Colonic mucosa (tissue), 4 donors: Measurements from ENCODE around the gene CAMTA1. TPM values are rescaled to one million over a fixed set of nuclear protein-coding genes. Genes with fewer than 3 reads are reported as not detected.
A peak's percentile ranks its signal among the peaks of the same experiment; 100 is the strongest.

ENCODE experiments used
- DNase-seq: peaks from one replicate; pipeline ENCODE4 v3.0.0-alpha.2; 2020
- H3K27ac ChIP-seq: fragments of 200-600 bp; one replicate; pipeline ENCODE4 v1.8.0; 2021
- H3K27me3 ChIP-seq: fragments of 200-600 bp; one replicate; pipeline ENCODE4 v1.8.0; 2021
- H3K36me3 ChIP-seq: fragments of 200-600 bp; one replicate; pipeline ENCODE4 v1.8.0; 2021
- H3K4me1 ChIP-seq: fragments of 200-600 bp; one replicate; pipeline ENCODE4 v1.8.0; 2021; ENCODE audit warnings: mild to moderate bottlenecking
- H3K4me3 ChIP-seq: fragments of 200-600 bp; one replicate; pipeline ENCODE4 v1.8.0; 2021
- H3K9ac ChIP-seq, 2 donors: one replicate each; pipeline ENCODE4 v1.7.0; 2013; ENCODE audit warnings: control low read depth in 2 of 2, low read depth in 2 of 2, low read length in 2 of 2
- H3K9me3 ChIP-seq: fragments of 200-600 bp; one replicate; pipeline ENCODE4 v1.8.0; 2021
- CTCF ChIP-seq: fragments of 200-600 bp; IDR thresholded peaks from one replicate; pipeline ENCODE4 v1.8.0; 2022; ENCODE audit warnings: antibody characterized with exemption, mild to moderate bottlenecking
- intact Hi-C: fragments of 100-400 bp; cut with DNase I; formaldehyde crosslinking; loops from one replicate; pipeline ENCODE4 v1.14.1; 2022
- total RNA-seq, 2 donors: library from RNA; stranded (reverse); fragmentation: NEBNext Ultra II Directional in 1 of 2; extraction: Animal tissue kit (Norgen Biotek cat#: 25700) in 1 of 2; gene quantifications; one replicate each; pipeline ENCODE4 v1.2.1, GENCODE V29; 2021
- donor health status: healthy.
- donor health status: DM: no; HTN: no; CAD: no.
- donor health status: DM: no; HTN: no; CAD: no.

The CAMTA1 gene
- total RNA-seq, 2 donors from 2014 or later = 76.8 to 92.8 TPM

- H3K36me3 ChIP-seq = no peaks in the 10 kb centered on the region
- no peak overlapping the region for H3K27ac ChIP-seq
- H3K9ac ChIP-seq = no peak overlapping the region
- DNase-seq = no peak
- intact Hi-C loops = no loop called here
- TF ChIP-seq CTCF = no peak
- H3K4me3 ChIP-seq = no peak overlapping the region
- no peaks in the 10 kb centered on the region for H3K27me3 ChIP-seq
- H3K4me1 ChIP-seq = no peaks in the 10 kb centered on the region
- no peaks in the 10 kb centered on the region for H3K9me3 ChIP-seq
Observed at GRCh38 chr1:7315316-7315715, 530.1 kb downstream of the CAMTA1 start.

GRCh38 chr1:7315946-7316345, 530.7 kb downstream of the CAMTA1 start:
- Histone ChIP-seq H3K9me3 (no peaks in the 10 kb centered on the region), H3K27ac (no peak overlapping the region), H3K4me3 (no peak overlapping the region), H3K9ac (no peak overlapping the region), H3K36me3 (no peaks in the 10 kb centered on the region), H3K27me3 (no peaks in the 10 kb centered on the region), H3K4me1 (no peaks in the 10 kb centered on the region)
- intact Hi-C loops = no loop called here
- DNase-seq = peak; percentile 4
- TF ChIP-seq CTCF = no peak

- TF ChIP-seq CTCF = no peak
- no peaks in the 10 kb centered on the region for H3K4me1 ChIP-seq
- intact Hi-C loops = no loop called here
- no peaks in the 10 kb centered on the region for H3K27me3 ChIP-seq
- H3K4me3 ChIP-seq = no peak overlapping the region
- no peak for DNase-seq
- no peaks in the 10 kb centered on the region for H3K36me3 ChIP-seq
- no peaks in the 10 kb centered on the region for H3K9me3 ChIP-seq
- H3K9ac ChIP-seq = no peak overlapping the region
- no peak overlapping the region for H3K27ac ChIP-seq
Observed at GRCh38 chr1:7317888-7318287, 532.6 kb downstream of the CAMTA1 start.

- H3K4me3 ChIP-seq = no peak overlapping the region
- no peaks in the 10 kb centered on the region for H3K36me3 ChIP-seq
- H3K9ac ChIP-seq = no peak overlapping the region
- H3K9me3 ChIP-seq = no peaks in the 10 kb centered on the region
- no peak for TF ChIP-seq CTCF
- intact Hi-C loops = no loop called here
- H3K4me1 ChIP-seq = no peaks in the 10 kb centered on the region
- peak; percentile 3 for DNase-seq
- H3K27ac ChIP-seq = no peak overlapping the region
- H3K27me3 ChIP-seq = no peaks in the 10 kb centered on the region
Observed at GRCh38 chr1:7319196-7319595, 533.9 kb downstream of the CAMTA1 start.

- Histone ChIP-seq H3K36me3 (no peaks in the 10 kb centered on the region), H3K9ac (no peak overlapping the region), H3K9me3 (no peaks in the 10 kb centered on the region), H3K4me3 (no peak overlapping the region), H3K4me1 (no peaks in the 10 kb centered on the region), H3K27ac (no peak overlapping the region), H3K27me3 (no peaks in the 10 kb centered on the region)
- intact Hi-C loops = no loop called here
- TF ChIP-seq CTCF = no peak
- DNase-seq = peak; percentile 4
Observed at GRCh38 chr1:7320661-7321060, 535.4 kb downstream of the CAMTA1 start.
